ENCODE results near the gene R3HDM2. TPM values are rescaled to one million over a fixed set of nuclear protein-coding genes. Genes with fewer than 3 reads are reported as not detected.

The R3HDM2 gene
- total and polyA plus RNA-seq, 2 of the 13 experiments (the other 11 are each of a cell fraction or from before 2014, with no cell fraction given) = 11.1 to 23.5 TPM

DNA sequence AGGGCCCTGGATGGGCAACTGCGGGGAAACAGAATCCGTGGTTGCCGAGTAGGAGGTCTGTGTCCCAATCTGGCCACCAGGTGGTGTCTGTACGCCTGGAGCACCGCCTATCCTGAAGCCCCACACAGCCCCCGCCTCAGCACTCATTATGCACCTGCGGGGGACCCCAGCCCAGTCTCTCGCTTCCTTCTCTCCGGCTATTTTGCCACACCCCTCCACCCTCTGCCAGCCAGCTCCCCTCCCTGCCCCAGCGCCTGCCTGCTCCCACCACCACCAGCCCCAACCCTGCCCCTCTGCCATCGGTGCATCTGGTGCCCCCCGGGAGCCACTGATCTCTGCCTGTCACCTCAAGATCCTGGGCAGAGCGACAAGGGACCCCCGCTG lies 216.5 kb downstream of the R3HDM2 start (continued):
- 0 out of 2 replicates have a peak, but pooled peaks have one; percentile 43 for TF ChIP-seq ZNF142 (CRISPR knock-in tag; IDR thresholded peaks at IDR 0.05)
- peak; percentile 51 for TF ChIP-seq STAG1 (CRISPR knock-in tag; IDR thresholded peaks at IDR 0.05)
- TF ChIP-seq, protein P1, sequence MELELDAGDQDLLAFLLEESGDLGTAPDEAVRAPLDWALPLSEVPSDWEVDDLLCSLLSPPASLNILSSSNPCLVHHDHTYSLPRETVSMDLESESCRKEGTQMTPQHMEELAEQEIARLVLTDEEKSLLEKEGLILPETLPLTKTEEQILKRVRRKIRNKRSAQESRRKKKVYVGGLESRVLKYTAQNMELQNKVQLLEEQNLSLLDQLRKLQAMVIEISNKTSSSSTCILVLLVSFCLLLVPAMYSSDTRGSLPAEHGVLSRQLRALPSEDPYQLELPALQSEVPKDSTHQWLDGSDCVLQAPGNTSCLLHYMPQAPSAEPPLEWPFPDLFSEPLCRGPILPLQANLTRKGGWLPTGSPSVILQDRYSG (CRISPR knock-in tag; IDR thresholded peaks at IDR 0.05) = no peak
- peak; percentile 63; the same call in 1 of the 2 replicates for TF ChIP-seq POLR2G (IDR thresholded peaks at IDR 0.05; ENCODE audit: low read depth, low read length)
- no peak for TF ChIP-seq SP2 (CRISPR knock-in tag; IDR thresholded peaks at IDR 0.05)
- TF ChIP-seq YY1 (IDR thresholded peaks at IDR 0.05; ENCODE audit: insufficient read depth, insufficient replicate concordance, low read depth, low read length) = peak; percentile 30
- peak; percentile 95 for TF ChIP-seq AGO1 (IDR thresholded peaks at IDR 0.05; ENCODE audit: low read depth, low read length, poor library complexity, severe bottlenecking)
- TF ChIP-seq BCL6 (CRISPR knock-in tag; IDR thresholded peaks at IDR 0.05) = no peak
- no peak for TF ChIP-seq U2AF1 (optimal IDR thresholded peaks at IDR 0.05; ENCODE audit: low read depth, low read length)
- TF ChIP-seq ZNF780A (CRISPR knock-in tag; IDR thresholded peaks at IDR 0.05) = no peak
- peak; percentile 84 for TF ChIP-seq AGO2 (optimal IDR thresholded peaks at IDR 0.05; ENCODE audit: low read depth, low read length)
- no peak for TF ChIP-seq ZBED4 (CRISPR knock-in tag; IDR thresholded peaks at IDR 0.05; ENCODE audit: borderline replicate concordance)
- TF ChIP-seq HNF4A (CRISPR knock-in tag; IDR thresholded peaks at IDR 0.05) = no peak
- TF ChIP-seq XRCC5 (optimal IDR thresholded peaks at IDR 0.05; ENCODE audit: low read length) = peak; percentile 45
- peak; percentile 63 for TF ChIP-seq PATZ1 (CRISPR knock-in tag; IDR thresholded peaks at IDR 0.05)
- peak; percentile 22 for TF ChIP-seq HNRNPLL (IDR thresholded peaks at IDR 0.05; ENCODE audit: low read depth, low read length, poor library complexity, severe bottlenecking)
